ENCODE measurements around the gene ZNF90.
"Not testable (repeated sequence)": the region's sequence is repeated elsewhere in the genome, so short reads cannot be mapped to it uniquely, and the experiment has no call there.

The ZNF90 gene

DNA sequence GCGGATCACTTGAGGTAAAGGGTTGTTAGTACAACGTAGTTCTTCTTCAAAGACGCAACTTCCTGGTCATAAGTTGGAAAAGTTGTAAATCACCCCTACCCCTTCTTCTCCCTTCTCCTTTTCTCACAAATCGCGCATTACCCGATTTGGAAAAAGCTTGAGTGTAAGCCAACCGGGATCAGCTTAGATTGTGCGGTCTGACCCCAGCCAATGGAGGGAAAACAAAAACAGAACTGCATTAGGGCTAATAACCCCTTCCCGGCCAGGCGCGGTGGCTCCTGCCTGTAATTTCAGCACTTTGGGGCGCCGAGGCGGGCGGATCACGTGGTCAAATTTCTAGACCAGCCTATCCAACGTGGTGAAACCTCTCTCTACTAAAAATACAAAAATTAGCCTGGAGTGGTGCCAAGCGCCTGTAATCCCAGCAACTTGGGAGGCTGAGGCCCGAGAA is 806 bp downstream of the ZNF90 start:
- peak overlapping the region; percentile 37 for H3K4me3 ChIP-seq (replicated peaks; ENCODE audit: low read depth, low read length)
- TF ChIP-seq, protein P1, sequence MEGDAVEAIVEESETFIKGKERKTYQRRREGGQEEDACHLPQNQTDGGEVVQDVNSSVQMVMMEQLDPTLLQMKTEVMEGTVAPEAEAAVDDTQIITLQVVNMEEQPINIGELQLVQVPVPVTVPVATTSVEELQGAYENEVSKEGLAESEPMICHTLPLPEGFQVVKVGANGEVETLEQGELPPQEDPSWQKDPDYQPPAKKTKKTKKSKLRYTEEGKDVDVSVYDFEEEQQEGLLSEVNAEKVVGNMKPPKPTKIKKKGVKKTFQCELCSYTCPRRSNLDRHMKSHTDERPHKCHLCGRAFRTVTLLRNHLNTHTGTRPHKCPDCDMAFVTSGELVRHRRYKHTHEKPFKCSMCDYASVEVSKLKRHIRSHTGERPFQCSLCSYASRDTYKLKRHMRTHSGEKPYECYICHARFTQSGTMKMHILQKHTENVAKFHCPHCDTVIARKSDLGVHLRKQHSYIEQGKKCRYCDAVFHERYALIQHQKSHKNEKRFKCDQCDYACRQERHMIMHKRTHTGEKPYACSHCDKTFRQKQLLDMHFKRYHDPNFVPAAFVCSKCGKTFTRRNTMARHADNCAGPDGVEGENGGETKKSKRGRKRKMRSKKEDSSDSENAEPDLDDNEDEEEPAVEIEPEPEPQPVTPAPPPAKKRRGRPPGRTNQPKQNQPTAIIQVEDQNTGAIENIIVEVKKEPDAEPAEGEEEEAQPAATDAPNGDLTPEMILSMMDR (IDR thresholded peaks at IDR 0.05; ENCODE audit: low read depth, low read length, missing control alignments): no peak
- DNase-seq (ENCODE audit: extremely low read depth, low read depth): no peak

DNA sequence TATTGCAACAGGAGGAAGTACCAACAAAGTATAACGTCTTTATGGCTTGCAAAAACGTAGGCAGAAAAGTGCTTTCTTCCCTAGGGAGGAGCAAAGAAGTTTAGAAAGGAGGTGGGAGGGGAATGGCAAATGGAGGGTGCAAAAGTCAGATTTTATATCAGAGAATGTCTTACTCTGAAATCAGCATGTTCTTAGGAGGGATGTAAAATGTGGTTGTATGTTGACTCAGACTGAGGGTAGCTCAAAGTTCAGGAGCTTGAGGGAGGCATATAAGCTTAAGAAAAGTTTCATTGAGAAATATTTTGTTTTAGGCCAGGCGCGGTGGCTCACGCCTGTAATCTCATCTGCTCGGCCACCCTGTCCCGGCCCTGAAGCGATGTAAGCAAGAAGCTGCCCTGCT is 1.7 kb downstream of the ZNF90 start:
- TF ChIP-seq, protein P1 (IDR thresholded peaks at IDR 0.05; ENCODE audit: low read depth, low read length, missing control alignments): no peak
- no peak for DNase-seq (ENCODE audit: extremely low read depth, low read depth)
- no peak overlapping the region for H3K4me3 ChIP-seq (replicated peaks; ENCODE audit: low read depth, low read length)

DNA sequence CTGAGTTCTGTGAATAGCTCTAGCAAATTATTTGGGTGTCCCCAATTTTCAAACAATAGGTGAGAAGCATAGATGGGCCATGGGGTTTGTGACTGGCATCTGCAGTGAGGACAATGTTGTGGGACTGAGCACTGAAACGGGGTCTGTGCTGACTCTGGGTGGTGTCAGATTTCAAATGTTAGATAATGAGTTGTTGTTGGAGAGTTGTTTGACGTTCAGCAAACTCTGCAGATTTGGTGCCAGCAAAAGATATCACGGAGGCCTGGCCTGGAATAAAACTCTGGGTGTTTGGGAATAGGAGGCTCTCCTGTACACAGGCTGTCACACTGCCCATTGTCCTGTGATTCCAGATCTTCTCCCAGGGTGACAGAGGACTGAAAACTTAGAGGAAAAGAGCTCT is 2.9 kb downstream of the ZNF90 start:
- no peak overlapping the region for H3K4me3 ChIP-seq (replicated peaks; ENCODE audit: low read depth, low read length)
- TF ChIP-seq, protein P1 (IDR thresholded peaks at IDR 0.05; ENCODE audit: low read depth, low read length, missing control alignments): no peak
- no peak for DNase-seq (ENCODE audit: extremely low read depth, low read depth)

DNA sequence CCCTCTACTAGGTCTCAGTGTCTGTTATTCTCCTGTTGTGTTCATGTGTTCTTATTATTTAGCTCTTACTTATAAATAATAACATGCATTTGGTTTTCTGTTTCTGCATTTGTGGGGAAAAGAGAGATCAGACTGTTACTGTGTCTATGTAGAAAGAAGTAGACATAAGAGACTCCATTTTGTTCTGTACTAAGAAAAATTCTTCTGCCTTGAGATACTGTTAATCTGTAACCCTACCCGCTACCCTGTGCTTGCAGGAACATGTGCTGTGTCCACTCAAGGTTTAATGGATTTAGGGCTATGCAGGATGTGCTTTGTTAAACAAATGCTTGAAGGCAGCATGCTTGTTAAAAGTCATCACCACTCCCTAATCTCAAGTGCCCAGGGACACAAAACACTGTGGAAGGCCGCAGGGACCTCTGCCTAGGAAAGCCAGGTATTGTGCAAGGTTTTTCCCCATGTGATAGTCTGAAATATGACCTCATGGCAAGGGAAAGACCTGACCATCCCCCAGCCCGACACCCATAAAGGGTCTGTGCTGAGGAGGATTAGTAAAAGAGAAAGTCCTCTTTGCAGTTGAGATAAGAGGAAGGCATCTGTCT is 4.5 kb downstream of the ZNF90 start:
- not testable (repeated sequence) for H3K4me3 ChIP-seq (replicated peaks; ENCODE audit: low read depth, low read length); DNase-seq (ENCODE audit: extremely low read depth, low read depth)

DNA sequence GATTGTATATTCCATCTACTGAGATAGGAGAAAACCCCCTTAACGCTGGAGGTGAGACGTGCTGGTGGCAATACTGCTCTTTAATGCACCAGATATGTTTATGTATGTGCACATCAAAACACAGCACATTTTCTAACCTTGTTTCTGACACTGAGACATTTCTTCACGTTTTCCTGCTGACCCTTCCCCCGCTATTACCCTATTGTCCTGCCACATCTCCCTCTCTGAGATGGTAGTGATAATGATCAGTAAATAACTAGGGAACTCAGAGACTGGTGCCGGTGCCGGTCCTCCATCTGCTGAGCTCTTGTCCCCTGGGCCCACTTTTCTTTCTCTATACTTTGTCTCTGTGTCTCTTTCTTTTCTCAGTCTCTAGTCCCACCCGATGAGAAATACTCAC is 5.1 kb downstream of the ZNF90 start:
- not testable (repeated sequence) for DNase-seq (ENCODE audit: extremely low read depth, low read depth); H3K4me3 ChIP-seq (replicated peaks; ENCODE audit: low read depth, low read length)

DNA sequence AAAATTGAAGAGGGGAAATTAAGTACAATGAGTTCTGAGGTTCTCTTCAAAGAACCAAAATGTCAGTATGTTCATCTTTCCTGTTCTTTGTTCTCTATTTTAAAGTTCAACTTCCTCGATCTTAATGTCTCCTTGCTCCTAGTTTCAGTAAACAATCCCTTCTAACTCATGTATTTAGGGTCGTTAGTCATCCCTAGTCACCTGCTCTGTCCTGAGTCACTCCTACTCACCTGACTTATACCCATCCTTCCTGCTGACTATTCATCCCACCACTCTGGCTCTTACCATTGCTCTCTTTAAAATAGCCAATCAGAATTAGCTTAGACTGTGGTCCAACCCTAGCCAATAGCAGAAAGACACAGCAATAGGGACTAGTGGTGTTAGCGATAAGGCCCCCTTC is 24.3 kb downstream of the ZNF90 start:
- DNase-seq (ENCODE audit: extremely low read depth, low read depth): no peak
- TF ChIP-seq, protein P1 (IDR thresholded peaks at IDR 0.05; ENCODE audit: low read depth, low read length, missing control alignments): no peak

DNA sequence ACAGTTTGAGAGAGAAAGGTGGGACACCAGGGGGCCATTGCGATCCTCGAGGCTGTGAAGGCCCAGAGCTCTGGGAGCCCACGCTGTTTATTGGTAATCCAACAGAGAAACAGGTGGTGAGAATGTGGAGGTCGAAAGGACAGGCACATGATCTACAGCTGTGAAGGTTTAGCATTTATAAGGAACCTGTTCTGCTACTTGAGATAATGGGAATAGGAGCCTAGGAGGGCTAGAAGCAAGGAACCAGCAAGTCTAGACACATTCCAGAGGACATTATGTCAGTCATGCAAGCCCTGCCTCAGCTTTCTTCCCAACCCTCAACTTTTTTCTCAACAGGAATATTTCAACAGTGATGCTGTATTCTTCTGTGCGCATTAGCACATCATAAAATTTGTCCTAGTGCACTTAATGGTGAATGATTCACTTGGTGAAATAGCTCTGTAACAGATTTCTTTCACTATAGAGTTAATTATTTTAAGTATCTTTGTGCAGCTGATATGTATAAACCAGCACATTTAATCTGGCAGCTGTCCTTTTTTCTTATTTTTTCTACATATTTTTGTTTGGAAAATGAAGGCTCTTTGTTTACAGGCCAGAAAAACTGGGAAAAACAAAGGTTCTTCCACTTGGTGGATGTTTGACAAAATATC is 25.4 kb downstream of the ZNF90 start:
- TF ChIP-seq, protein P1 (IDR thresholded peaks at IDR 0.05; ENCODE audit: low read depth, low read length, missing control alignments): no peak
- no peak for DNase-seq (ENCODE audit: extremely low read depth, low read depth)
- H3K4me3 ChIP-seq (replicated peaks; ENCODE audit: low read depth, low read length): no peak overlapping the region

More for the DNA sequence above, 24.3 kb downstream of the ZNF90 start:
- no peak overlapping the region for H3K4me3 ChIP-seq (replicated peaks; ENCODE audit: low read depth, low read length)

DNA sequence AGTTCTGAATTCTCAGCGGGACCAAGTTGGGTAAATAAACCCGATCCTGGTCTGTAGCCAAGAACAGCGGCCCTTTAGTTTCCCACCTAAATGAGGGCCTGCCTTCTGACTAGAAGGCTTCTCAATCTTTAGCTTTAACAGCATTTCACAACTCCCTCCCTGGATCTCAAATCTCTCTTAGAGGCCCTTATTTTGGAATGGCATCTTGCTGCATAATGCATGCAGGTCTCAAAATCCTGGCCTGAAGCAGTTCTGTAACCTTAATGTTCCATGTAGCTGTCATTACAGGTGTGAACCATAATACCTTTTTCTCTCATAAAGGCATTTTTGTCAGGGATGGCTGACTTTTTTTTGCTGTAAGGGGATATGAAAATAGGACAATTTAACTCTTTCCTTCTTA is 29.5 kb downstream of the ZNF90 start:
- no peak overlapping the region for H3K4me3 ChIP-seq (replicated peaks; ENCODE audit: low read depth, low read length)
- TF ChIP-seq, protein P1 (IDR thresholded peaks at IDR 0.05; ENCODE audit: low read depth, low read length, missing control alignments): no peak
- DNase-seq (ENCODE audit: extremely low read depth, low read depth): no peak

DNA sequence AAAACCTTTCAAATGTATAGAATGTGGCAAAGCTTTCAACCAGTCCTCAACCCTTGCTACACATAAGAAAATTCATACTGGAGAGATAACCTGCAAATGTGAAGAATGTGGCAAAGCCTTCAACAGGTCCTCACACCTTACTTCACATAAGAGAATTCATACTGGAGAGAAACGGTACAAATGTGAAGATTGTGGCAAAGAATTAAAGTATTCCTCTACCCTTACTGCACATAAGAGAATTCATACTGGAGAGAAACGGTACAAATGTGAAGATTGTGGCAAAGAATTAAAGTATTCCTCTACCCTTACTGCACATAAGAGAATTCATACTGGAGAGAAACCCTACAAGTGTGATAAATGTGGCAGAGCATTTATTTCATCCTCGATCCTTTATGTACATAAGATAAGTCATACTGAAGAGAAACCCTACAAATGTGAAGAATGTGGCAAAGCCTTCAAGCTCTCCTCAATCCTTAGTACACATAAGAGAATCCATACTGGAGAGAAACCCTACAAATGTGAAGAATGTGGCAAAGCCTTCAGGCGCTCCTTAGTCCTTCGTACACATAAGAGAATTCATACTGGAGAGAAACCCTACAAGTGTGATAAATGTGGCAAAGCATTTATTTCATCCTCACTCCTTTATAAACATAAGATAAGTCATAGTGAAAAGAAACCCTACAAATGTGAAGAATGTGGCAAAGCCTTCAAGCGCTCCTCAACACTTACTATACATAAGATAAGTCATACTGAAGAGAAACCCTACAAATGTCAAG is 40.5 kb downstream of the ZNF90 start:
- DNase-seq (ENCODE audit: extremely low read depth, low read depth); H3K4me3 ChIP-seq (replicated peaks; ENCODE audit: low read depth, low read length): not testable (repeated sequence)

All from HFF-Myc (cell line).